Limb (tissue), 2 donors: ENCODE measurements around the gene SLC36A3.
A peak's percentile ranks its signal among the peaks of the same experiment; 100 is the strongest.
"Not testable (repeated sequence)": the region's sequence is repeated elsewhere in the genome, so short reads cannot be mapped to it uniquely, and the experiment has no call there.

Experiments
- DNase-seq, 2 donors: peaks; one replicate each; pipeline ENCODE4 v3.0.0-alpha.2; 2016; ENCODE audit errors: extremely low spot score in 2 of 2

The SLC36A3 gene

GRCh38 chr5:151303666-151304065 lies at the start of gene SLC36A3:
TSS of gene SLC36A3 (minus strand) at chr5:151303766. CDS start at chr5:151303354, 412 bp downstream.
- DNase-seq, result no peak

- no peak for DNase-seq
Measured at GRCh38 chr5:151351671-151352070, 48.1 kb upstream of the SLC36A3 start.

GRCh38 chr5:151348789-151349188 lies 45.2 kb upstream of the SLC36A3 start:
- no peak for DNase-seq

- DNase-seq, result no peak
Measured at GRCh38 chr5:151347369-151347768, 43.8 kb upstream of the SLC36A3 start, which contains the start of gene SLC36A2. TSS of gene SLC36A2 (minus strand) at chr5:151347559. CDS start at chr5:151347460, 99 bp downstream.

GRCh38 chr5:151345808-151346478 lies 42.4 kb upstream of the SLC36A3 start:
- DNase-seq, result no peak

- DNase-seq, result no peak
Measured at GRCh38 chr5:151345187-151345807, 41.7 kb upstream of the SLC36A3 start.

- DNase-seq, result no peak
Measured at GRCh38 chr5:151344088-151344487, 40.5 kb upstream of the SLC36A3 start.

- DNase-seq, result no peak
Measured at GRCh38 chr5:151340004-151340403, 36.4 kb upstream of the SLC36A3 start.

- no peak for DNase-seq
Measured at GRCh38 chr5:151338734-151339133, 35.2 kb upstream of the SLC36A3 start.

GRCh38 chr5:151332857-151333256 lies 29.3 kb upstream of the SLC36A3 start:
- DNase-seq, result no peak

- no peak for DNase-seq
Measured at GRCh38 chr5:151328734-151329133, 25.2 kb upstream of the SLC36A3 start.

GRCh38 chr5:151327585-151327984 lies 24.0 kb upstream of the SLC36A3 start:
- no peak for DNase-seq

GRCh38 chr5:151326266-151326665 lies 22.7 kb upstream of the SLC36A3 start:
- DNase-seq, result no peak

- no peak for DNase-seq
Measured at GRCh38 chr5:151320481-151320880, 16.9 kb upstream of the SLC36A3 start.

GRCh38 chr5:151318850-151319732 lies 15.5 kb upstream of the SLC36A3 start:
- peak in 1 of 2 donors; percentile 42 for DNase-seq

- DNase-seq, result no peak
Measured at GRCh38 chr5:151317871-151318270, 14.3 kb upstream of the SLC36A3 start.

- peak; percentile 61 to 74 for DNase-seq
Measured at GRCh38 chr5:151315998-151316597, 12.5 kb upstream of the SLC36A3 start.

- no peak for DNase-seq
Measured at GRCh38 chr5:151313357-151313756, 9.8 kb upstream of the SLC36A3 start.

- DNase-seq, result no peak
Measured at GRCh38 chr5:151312756-151313324, 9.3 kb upstream of the SLC36A3 start.

GRCh38 chr5:151310932-151311331 lies 7.4 kb upstream of the SLC36A3 start:
- no peak for DNase-seq

GRCh38 chr5:151309821-151310220 lies 6.3 kb upstream of the SLC36A3 start:
- DNase-seq, result not testable (repeated sequence)
